ENCODE measurements around the gene CALM3. TPM values are rescaled to one million over a fixed set of nuclear protein-coding genes. Genes with fewer than 3 reads are reported as not detected.

The CALM3 gene
- total RNA-seq (2022; extraction: Qiagen RNA extraction; ENCODE audit: low read depth): 192 to 272 TPM (median 253 TPM) in 5 replicates

DNA sequence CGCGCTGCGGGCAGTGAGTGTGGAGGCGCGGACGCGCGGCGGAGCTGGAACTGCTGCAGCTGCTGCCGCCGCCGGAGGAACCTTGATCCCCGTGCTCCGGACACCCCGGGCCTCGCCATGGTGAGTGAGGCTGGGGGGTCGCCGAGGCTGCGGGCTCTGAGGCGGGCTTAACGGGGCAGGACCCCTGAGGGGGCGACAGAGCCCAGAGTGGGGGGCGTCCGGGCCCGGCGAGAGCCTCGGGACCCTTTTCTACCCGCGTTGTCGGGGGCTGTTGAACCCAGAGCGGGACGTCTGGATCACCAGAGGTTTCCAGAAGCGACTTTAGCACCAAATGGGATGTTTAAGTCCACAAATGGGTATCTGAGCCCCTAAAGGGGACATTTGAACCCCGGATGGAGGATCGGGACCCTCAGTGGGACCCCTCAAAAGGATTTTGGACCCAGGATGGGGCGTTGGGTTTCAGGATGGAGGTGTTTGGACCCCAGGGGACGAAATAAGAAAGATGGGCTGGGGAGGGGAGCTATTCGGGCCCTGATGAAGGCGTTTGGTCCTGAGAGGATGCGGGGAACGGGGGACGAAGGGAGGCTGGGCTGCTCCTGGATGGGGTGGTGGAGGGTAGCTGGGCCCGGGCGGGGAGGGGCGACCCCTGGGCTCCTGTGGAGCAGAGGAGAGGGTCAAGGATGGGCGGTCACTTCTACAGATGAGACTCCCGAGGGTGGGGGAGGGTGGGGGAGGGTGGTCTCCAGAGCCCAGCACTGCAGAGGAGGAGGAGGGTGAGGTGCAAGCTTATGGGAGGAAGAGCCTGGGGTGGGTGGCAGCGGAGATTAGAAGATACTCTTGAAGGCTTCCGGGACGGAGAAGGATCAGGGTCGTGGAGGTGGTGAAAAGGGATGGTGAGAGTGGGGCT lies at the start of gene CALM3:
Gene CALM3, plus strand, starts transcription at position 13 of the 907 bp plus-strand sequence. Its CDS starts 105 bp downstream, at position 118.

DNA sequence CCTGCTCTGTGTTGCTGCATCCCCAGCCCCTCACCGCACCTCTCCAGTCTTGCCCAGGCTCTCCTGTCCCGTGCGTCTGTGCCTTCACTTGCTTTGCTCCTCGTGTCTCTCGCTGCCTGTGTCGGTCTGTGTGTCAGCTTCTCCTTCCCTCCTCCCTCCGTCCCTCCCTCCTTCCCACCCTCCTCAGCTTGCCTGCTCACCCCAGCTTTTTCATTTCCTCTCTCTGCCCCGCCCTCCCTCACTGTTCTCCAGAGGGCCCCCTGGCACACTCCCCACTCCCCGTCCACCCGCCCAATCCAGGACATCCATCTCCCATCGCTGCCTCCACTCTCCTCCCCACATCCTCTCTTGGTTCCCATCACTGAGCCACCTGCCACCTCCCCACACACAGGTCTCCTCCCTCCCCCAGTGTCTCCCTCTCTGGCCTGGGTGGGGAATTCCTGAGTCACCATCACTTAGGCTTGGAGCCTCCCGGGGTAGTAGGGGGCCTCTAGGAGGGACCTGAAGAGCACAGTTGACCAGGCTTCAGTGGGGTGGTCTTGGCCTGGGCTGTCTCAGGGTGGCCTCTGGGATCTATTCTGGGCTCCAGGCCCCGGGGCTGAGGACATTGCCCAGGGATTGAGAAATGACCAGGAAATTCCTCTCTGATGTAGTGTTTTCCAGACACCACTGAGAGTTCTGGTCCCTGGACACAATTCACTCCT lies 24.0 kb downstream of the CALM3 start, which contains the start of gene PTGIR:
Gene PTGIR, minus strand, starts transcription at position 132 of the 704 bp plus-strand sequence. CDS start 864 bp downstream, outside the sequence.

DNA sequence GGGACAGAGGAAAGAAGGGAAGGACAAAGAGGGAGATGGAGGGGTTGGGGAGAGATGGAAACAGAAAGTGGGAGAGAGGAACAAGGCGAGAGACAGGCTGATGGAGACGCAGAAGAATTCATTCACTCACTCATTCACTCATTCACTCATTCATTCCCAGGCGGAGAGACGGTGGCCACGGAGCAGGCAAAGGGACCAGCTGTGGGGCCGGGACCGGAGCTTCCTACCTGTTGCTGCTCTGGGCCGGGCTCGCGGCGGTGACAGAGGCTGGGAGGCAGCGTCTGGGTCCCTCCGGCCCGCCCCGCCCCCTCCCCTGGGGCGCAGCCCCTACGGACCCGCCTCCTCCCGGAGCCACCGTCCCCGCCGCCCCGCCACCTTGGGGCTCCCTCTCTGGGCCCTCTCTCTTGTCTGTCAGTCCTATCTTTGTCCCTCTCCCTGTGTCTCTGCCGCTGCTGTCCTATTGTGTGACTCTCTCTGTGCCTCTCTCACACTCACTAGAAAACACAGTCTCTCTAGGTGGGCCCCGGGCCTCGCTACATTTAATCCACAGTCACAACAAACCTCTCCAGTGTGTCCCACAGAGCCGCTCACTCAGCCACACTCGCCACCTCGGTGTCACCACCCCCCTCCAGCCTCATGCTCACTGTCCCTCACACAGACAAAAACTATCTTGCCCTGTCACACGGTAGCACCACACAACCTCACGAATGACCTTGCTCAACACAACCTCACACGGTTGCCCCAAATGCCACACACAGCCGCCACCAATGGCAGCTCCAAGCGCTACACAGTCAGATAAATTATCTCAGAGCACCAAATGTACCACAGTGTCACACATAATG lies 35.0 kb downstream of the CALM3 start, which contains the start of gene GNG8:
Gene GNG8, minus strand, starts transcription at position 283 of the 842 bp plus-strand sequence. CDS start 1,520 bp downstream, outside the sequence.

Other genes starting within 250 kb of the CALM3 start
- not detected in 5 replicates for gene CCDC8, start 187.8 kb upstream of the CALM3 start, total RNA-seq (2022; extraction: Qiagen RNA extraction; ENCODE audit: low read depth)
- gene PNMA8C, start 172.4 kb upstream of the CALM3 start, total RNA-seq (2022; extraction: Qiagen RNA extraction; ENCODE audit: low read depth): not detected in 5 replicates
- 8.1 to 11.0 TPM (median 10.6 TPM) in 5 replicates for gene PNMA8A, start 129.8 kb upstream of the CALM3 start, total RNA-seq (2022; extraction: Qiagen RNA extraction; ENCODE audit: low read depth)
- not detected in 5 replicates for gene PNMA8B, start 105.5 kb upstream of the CALM3 start, total RNA-seq (2022; extraction: Qiagen RNA extraction; ENCODE audit: low read depth)
- gene PTGIR, start 23.8 kb downstream of the CALM3 start, total RNA-seq (2022; extraction: Qiagen RNA extraction; ENCODE audit: low read depth): 0.19 TPM in 1 of 5 replicates, not detected in the others
- not detected in 5 replicates for gene GNG8, start 34.9 kb downstream of the CALM3 start, total RNA-seq (2022; extraction: Qiagen RNA extraction; ENCODE audit: low read depth)
- 0.14 to 0.74 TPM (median 0.38 TPM) in 5 replicates for gene DACT3, start 59.9 kb downstream of the CALM3 start, total RNA-seq (2022; extraction: Qiagen RNA extraction; ENCODE audit: low read depth)
- gene PRKD2, start 115.8 kb downstream of the CALM3 start, total RNA-seq (2022; extraction: Qiagen RNA extraction; ENCODE audit: low read depth): 18.8 to 34.2 TPM (median 32.2 TPM) in 5 replicates
- 15.8 to 21.4 TPM (median 21.0 TPM) in 5 replicates for gene FKRP, start 144.7 kb downstream of the CALM3 start, total RNA-seq (2022; extraction: Qiagen RNA extraction; ENCODE audit: low read depth)
- gene STRN4, start 145.1 kb downstream of the CALM3 start, total RNA-seq (2022; extraction: Qiagen RNA extraction; ENCODE audit: low read depth): 55.5 to 95.1 TPM (median 89.6 TPM) in 5 replicates
- 178 to 276 TPM (median 249 TPM) in 5 replicates for gene SLC1A5, start 187.3 kb downstream of the CALM3 start, total RNA-seq (2022; extraction: Qiagen RNA extraction; ENCODE audit: low read depth)
- 201 to 316 TPM (median 311 TPM) in 5 replicates for gene AP2S1, start 249.5 kb downstream of the CALM3 start, total RNA-seq (2022; extraction: Qiagen RNA extraction; ENCODE audit: low read depth)

Data from A549 treated with ZK216348 at 1 μM for 4 hours (cell line).